NT2/D1 (cell line): ENCODE data around the gene LACC1.

Experiments used
- YY1 ChIP-seq: IDR thresholded peaks from 2 replicates; pipeline ENCODE4 v1.6.1; 2011; ENCODE audit not compliant: insufficient read length, insufficient read depth
- ZNF274 ChIP-seq: IDR thresholded peaks from 2 replicates; pipeline ENCODE4 v1.6.1; 2011; ENCODE audit warnings: mild to moderate bottlenecking, low read depth, low read length

GRCh38 chr13:43830497-43830881 is 49.2 kb upstream of the LACC1 start:
- no peak for TF ChIP-seq ZNF274
- TF ChIP-seq YY1: no peak
